Smooth muscle cell (in vitro differentiated cells): ENCODE results near the gene ERICH2. TPM values are rescaled to one million over a fixed set of nuclear protein-coding genes. Genes with fewer than 3 reads are reported as not detected.

Source experiments
- DNase-seq: peaks from one replicate; lab custom pipeline; 2025; ENCODE audit not compliant: unreplicated experiment; lab: John Stamatoyannopoulos, UW
- H2AFZ ChIP-seq: fragments of 200-600 bp; sonication (generic); 2 replicates; pipeline ENCODE4 v1.6.0; 2016; ENCODE audit warnings: antibody characterized with exemption, low read depth, mild to moderate bottlenecking
- H3F3A ChIP-seq: fragments of 200-600 bp; sonication (generic); 2 replicates; pipeline ENCODE4 v1.6.0; 2017; ENCODE audit warnings: antibody characterized with exemption, low read depth
- H3K27ac ChIP-seq: fragments of 200-600 bp; sonication (generic); 2 replicates; pipeline ENCODE4 v1.5.1; 2016; ENCODE audit warnings: low read depth, mild to moderate bottlenecking
- H3K27me3 ChIP-seq: fragments of 200-600 bp; sonication (generic); 2 replicates; pipeline ENCODE4 v1.6.1; 2016; ENCODE audit warnings: low read depth, mild to moderate bottlenecking
- H3K36me3 ChIP-seq: fragments of 200-600 bp; sonication (generic); 2 replicates; pipeline ENCODE4 v1.5.1; 2016; ENCODE audit warnings: low read depth
- H3K4me1 ChIP-seq: fragments of 200-600 bp; sonication (generic); 2 replicates; pipeline ENCODE4 v1.5.1; 2016; ENCODE audit warnings: low read depth
- H3K4me2 ChIP-seq: fragments of 200-600 bp; sonication (generic); 2 replicates; pipeline ENCODE4 v1.6.0; 2016; ENCODE audit warnings: mild to moderate bottlenecking
- H3K4me3 ChIP-seq: fragments of 200-600 bp; sonication (generic); 2 replicates; pipeline ENCODE4 v1.5.1; 2016; ENCODE audit warnings: mild to moderate bottlenecking
- H3K79me2 ChIP-seq: fragments of 200-600 bp; sonication (generic); 2 replicates; pipeline ENCODE4 v1.6.0; 2016; ENCODE audit warnings: low read depth, mild to moderate bottlenecking
- H3K9ac ChIP-seq: fragments of 200-600 bp; sonication (generic); 2 replicates; pipeline ENCODE4 v1.6.0; 2016; ENCODE audit warnings: low read depth
- H3K9me3 ChIP-seq: fragments of 200-600 bp; sonication (generic); replicated peaks from 2 replicates; pipeline ENCODE4 v1.5.1; 2016; ENCODE audit warnings: low read depth
- H4K20me1 ChIP-seq: fragments of 200-600 bp; sonication (generic); 2 replicates; pipeline ENCODE4 v1.6.0; 2016; ENCODE audit warnings: low read depth
- WGBS: methylation state at CpG from one replicate; pipeline ENCODE4 v1.1.7; 2016; ENCODE audit warnings: low lambda C conversion rate; 5-methylcytosine and 5-hydroxymethylcytosine counted together
- polyA plus RNA-seq: library from polyadenylated mRNA; unstranded; fragments of >200 nt; fragmentation: Nextera tagmentation; extraction: Ambion mirVana; gene quantifications from 2 replicates; pipeline ENCODE4 v1.2.1, GENCODE V29; 2016
- total RNA-seq: library from RNA; depleted of rRNA; stranded (reverse); fragments of >200 nt; gene quantifications from 2 replicates; pipeline ENCODE4 v1.2.3, GENCODE V29; 2014
- TF ChIP-seq, protein P1 (sequence below): fragments of 200-600 bp; sonication (generic); IDR thresholded peaks from 2 replicates; pipeline ENCODE4 v1.5.1; 2017; ENCODE audit warnings: borderline replicate concordance, mild to moderate bottlenecking, antibody characterized with exemption; ENCODE audit not compliant: insufficient read depth, poor library complexity, severe bottlenecking

The ERICH2 gene
- total and polyA plus RNA-seq, 2 experiments from 2014 or later, result 1.3 TPM; not detected in 1

DNA sequence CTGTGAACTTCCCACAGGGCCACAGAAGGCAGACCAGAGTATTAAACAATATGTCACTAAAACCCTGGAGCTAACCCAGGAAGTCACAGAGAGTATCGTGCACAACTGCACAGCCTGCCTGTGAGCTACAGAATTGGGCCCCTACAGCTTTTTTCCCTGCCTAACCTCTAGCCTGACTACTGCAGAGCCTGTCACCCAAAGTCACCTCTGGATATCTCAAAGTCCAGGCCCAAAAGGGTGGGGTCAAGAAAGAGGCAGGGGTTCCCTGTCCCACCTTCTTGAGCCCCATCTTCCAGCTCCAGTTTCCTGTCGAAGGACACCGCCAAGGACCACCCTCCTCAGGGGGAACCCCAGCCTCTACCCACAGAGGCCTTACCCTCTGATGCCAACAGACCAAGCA, 60.0 kb downstream of the ERICH2 start:
- Histone ChIP-seq H3K4me2 (no peak overlapping the region), H3K9me3 (no peaks in the 10 kb centered on the region), H2AFZ (no peak overlapping the region), H3K36me3 (no peaks in the 10 kb centered on the region), H3K9ac (no peak overlapping the region), H3K4me1 (no peaks in the 10 kb centered on the region), H3K79me2 (no peaks in the 10 kb centered on the region), H3K27me3 (peaks cover 34% of the 10 kb centered on the region), H4K20me1 (no peaks in the 10 kb centered on the region), H3K4me3 (no peak overlapping the region), H3K27ac (no peak overlapping the region), H3F3A (no peaks in the 10 kb centered on the region)
- TF ChIP-seq, protein P1, sequence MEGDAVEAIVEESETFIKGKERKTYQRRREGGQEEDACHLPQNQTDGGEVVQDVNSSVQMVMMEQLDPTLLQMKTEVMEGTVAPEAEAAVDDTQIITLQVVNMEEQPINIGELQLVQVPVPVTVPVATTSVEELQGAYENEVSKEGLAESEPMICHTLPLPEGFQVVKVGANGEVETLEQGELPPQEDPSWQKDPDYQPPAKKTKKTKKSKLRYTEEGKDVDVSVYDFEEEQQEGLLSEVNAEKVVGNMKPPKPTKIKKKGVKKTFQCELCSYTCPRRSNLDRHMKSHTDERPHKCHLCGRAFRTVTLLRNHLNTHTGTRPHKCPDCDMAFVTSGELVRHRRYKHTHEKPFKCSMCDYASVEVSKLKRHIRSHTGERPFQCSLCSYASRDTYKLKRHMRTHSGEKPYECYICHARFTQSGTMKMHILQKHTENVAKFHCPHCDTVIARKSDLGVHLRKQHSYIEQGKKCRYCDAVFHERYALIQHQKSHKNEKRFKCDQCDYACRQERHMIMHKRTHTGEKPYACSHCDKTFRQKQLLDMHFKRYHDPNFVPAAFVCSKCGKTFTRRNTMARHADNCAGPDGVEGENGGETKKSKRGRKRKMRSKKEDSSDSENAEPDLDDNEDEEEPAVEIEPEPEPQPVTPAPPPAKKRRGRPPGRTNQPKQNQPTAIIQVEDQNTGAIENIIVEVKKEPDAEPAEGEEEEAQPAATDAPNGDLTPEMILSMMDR, result no peak
- DNase-seq, result no peak
- WGBS, result 96% methylated on average over 3 of the region's 3 CpGs

DNA sequence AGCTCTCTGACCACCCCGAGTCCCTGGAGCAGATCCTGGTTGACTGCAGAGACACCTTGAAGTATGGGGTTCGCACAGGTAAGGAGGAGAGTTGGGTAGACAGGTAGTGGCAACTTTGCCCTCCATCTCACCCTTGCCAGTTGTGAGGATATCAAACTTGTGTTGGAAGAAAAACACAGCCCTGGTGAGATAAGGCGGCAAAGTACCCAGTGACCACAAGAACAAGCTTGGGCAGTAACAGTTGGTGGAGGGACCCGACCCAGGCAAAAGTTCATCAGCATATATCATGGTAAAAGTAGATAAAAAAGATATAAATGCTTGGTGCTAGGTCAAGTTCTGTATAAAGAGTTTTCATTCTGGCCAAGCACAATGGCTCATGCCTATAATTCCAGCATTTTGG, 60.9 kb downstream of the ERICH2 start:
- TF ChIP-seq, protein P1, result no peak
- Histone ChIP-seq H4K20me1 (no peaks in the 10 kb centered on the region), H3F3A (no peaks in the 10 kb centered on the region), H3K36me3 (no peaks in the 10 kb centered on the region), H3K4me1 (no peaks in the 10 kb centered on the region), H3K79me2 (no peaks in the 10 kb centered on the region), H3K27me3 (peaks cover 24% of the 10 kb centered on the region), H3K4me3 (no peak overlapping the region), H3K27ac (no peak overlapping the region), H3K4me2 (no peak overlapping the region), H3K9me3 (no peaks in the 10 kb centered on the region), H3K9ac (no peak overlapping the region), H2AFZ (no peak overlapping the region)
- 96% methylated on average over 4 of the region's 4 CpGs for WGBS
- DNase-seq, result no peak

DNA sequence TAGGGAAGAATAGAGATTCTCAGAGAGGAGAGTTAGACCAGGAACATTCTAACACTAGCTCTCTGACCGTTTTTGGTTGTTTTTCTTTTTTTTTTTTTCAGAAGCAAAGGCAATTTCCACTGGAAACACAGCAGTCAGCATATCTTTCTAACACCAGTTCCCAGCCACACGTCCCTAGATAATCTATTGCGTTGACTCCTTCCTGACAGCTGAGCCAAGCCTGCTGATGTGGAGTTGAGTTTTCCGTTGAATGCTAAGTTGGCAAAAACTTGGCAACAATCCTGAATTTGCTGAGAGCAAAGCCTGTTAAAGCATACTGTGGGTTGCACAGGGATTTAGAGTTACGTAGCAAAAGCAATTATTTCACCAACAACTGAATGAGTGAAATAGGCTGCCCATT, 65.8 kb downstream of the ERICH2 start:
- H3K27ac ChIP-seq, result no peak overlapping the region
- H3K4me2 ChIP-seq, result peak overlapping the region; percentile 12
- no peak for DNase-seq
- H4K20me1 ChIP-seq, result no peaks in the 10 kb centered on the region
- 21% methylated on average over 5 of the region's 5 CpGs for WGBS
- no peaks in the 10 kb centered on the region for H3K4me1 ChIP-seq
- H3K4me3 ChIP-seq, result no peak overlapping the region
- TF ChIP-seq, protein P1, result no peak
- no peaks in the 10 kb centered on the region for H3F3A ChIP-seq
- no peaks in the 10 kb centered on the region for H3K9me3 ChIP-seq
- no peaks in the 10 kb centered on the region for H3K79me2 ChIP-seq
- no peaks in the 10 kb centered on the region for H3K36me3 ChIP-seq
- no peak overlapping the region for H2AFZ ChIP-seq
- H3K27me3 ChIP-seq, result no peaks in the 10 kb centered on the region
- H3K9ac ChIP-seq, result no peak overlapping the region

DNA sequence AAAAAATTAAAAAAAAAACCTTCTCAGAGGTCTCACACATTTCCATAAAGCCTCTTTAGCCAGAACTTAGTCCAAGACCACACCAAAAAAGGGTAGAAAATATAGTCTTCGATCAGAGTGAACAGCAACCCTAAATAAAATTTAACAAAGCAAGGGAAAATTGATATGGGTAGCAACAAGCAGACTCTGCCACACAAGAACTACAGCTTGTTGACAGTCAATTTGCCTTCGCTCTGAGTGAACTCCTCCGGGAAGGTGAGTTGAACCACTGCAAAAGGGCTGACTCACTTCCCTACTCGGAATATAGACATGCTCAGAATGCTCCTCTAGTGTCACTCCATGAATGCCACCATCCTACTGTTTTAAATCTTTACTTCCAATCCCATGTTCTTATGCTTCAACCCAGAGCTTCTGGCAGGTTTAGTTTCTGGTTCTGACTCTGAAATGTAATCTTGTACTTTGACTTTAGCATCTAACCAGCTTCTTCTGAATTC, 70.6 kb downstream of the ERICH2 start:
- peaks cover 11% of the 10 kb centered on the region for H3K4me1 ChIP-seq
- H3K79me2 ChIP-seq, result no peaks in the 10 kb centered on the region
- H2AFZ ChIP-seq, result no peak overlapping the region
- H3K27me3 ChIP-seq, result no peaks in the 10 kb centered on the region
- H3K9ac ChIP-seq, result no peak overlapping the region
- no peak for DNase-seq
- peaks cover 9% of the 10 kb centered on the region for H3F3A ChIP-seq
- no peaks in the 10 kb centered on the region for H3K9me3 ChIP-seq
- no peak overlapping the region for H3K27ac ChIP-seq
- WGBS, result 83% methylated on average over 4 of the region's 4 CpGs
- TF ChIP-seq, protein P1, result no peak
- no peak overlapping the region for H3K4me3 ChIP-seq
- H4K20me1 ChIP-seq, result no peaks in the 10 kb centered on the region
- H3K36me3 ChIP-seq, result no peaks in the 10 kb centered on the region
- H3K4me2 ChIP-seq, result no peak overlapping the region
